IPS-NIHi7 (cell line): ENCODE measurements around the gene CCL4L2.
"Not testable (repeated sequence)": the region's sequence is repeated elsewhere in the genome, so short reads cannot be mapped to it uniquely, and the experiment has no call there.

ENCODE experiments used
- DNase-seq: peaks from one replicate; pipeline ENCODE4 v3.0.0; 2012; ENCODE audit warnings: mixed read lengths; ENCODE audit errors: extremely low spot score

Gene CCL4L2

DNA sequence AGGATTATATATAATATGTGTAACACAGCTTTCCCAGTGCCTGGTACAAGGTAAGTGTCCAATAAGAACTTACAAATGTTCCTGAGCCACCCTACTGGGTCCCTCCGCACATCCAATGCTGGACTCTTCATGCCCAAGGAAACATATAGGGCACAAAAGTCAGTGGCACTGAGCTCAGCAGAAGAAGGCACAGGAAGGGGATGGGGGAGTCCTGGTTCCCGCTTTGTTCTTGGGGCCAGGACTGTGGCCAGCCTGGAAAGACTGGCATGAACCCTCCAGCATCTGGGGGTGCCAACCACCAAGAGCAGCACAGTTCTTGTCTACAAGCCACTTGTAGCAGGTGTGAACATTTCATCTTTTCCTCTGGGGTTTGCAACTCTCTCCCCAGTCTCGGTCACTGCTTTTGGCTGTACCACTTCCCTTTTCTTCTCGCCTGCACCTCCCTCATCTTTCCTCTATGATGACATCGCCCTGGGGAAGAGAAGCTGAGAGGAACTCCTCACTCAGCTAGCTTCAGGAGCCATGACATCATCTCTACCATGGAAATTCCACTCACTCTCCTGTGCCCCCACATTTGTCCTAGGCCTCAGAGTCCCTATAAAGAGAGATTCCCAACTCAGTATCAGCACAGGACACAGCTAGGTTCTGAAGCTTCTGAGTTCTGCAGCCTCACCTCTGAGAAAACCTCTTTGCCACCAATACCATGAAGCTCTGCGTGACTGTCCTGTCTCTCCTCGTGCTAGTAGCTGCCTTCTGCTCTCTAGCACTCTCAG, at the start of gene CCL4L2:
Gene CCL4L2, plus strand, starts transcription at position 625 of the 773 bp plus-strand sequence.
- DNase-seq: not testable (repeated sequence)

DNA sequence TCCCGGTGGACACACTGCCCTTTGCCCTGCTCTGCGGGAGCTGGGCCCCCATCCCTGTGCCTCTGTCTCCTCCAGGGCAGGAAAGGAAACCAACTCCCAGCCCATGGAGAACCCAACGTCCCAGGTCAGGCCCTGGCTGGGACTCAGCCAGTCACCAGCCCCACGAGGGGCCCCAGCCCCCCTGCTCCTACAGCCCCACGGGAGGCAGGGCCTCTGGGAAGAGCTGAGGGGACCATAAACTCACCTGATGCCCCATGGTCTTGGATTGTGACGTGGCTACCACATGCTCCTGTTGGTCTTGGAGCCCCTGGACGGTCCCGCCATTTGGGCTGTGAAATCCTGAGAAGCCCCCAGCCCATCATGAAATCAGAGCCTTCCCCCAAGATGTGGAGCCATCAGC, 42.0 kb upstream of the CCL4L2 start:
- DNase-seq: not testable (repeated sequence)

DNA sequence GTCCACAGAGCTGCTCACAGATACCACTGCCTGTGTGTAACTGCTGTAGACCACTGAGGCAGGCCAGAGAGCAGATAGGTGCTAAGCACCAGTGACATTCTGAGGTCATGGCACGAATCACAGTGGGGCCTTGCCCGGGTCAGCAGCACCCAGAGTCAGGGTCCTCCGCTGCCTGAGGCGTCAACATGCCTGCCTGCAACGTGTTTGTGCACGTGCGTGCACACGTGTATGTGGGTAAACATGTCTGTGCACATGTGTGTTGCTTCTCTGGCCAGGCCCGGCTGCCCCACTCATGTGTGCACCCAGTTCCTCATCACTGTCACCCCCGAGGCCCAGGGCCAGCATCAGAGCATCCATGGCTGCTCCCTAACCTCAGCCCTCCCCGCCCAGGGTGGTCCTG, 34.3 kb upstream of the CCL4L2 start, which contains the start of gene TBC1D3B:
Gene TBC1D3B, minus strand, starts transcription at position 101 of the 400 bp plus-strand sequence. CDS start 1,586 bp downstream, outside the sequence.
- DNase-seq: not testable (repeated sequence)

GRCh38 chr17:36181446-36182175, 29.3 kb upstream of the CCL4L2 start:
- not testable (repeated sequence) for DNase-seq

GRCh38 chr17:36182176-36183000, 28.5 kb upstream of the CCL4L2 start:
- DNase-seq: no peak

- DNase-seq: peak; percentile 87
Measured at GRCh38 chr17:36183001-36183971, 27.6 kb upstream of the CCL4L2 start.

GRCh38 chr17:36184023-36184765, 26.7 kb upstream of the CCL4L2 start:
- DNase-seq: no peak

DNA sequence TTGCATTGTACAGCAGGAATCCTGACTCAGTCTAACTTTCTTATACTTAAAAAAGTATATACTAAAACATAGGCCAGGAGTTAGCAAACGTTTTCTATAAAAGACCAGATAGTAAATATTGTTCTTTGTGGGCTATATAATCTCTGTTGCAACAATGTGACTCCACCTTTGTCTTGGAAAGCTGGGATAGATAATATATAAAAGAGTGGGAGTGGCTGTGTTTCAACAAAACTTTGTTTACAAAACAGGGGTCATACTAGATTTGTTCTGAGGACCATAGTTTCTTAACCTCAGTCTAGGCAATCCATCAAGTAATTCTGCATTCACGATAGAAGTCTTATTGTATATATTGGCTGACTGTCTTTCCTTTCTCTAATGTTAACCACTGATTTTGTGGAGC, 25.4 kb upstream of the CCL4L2 start:
- no peak for DNase-seq

DNA sequence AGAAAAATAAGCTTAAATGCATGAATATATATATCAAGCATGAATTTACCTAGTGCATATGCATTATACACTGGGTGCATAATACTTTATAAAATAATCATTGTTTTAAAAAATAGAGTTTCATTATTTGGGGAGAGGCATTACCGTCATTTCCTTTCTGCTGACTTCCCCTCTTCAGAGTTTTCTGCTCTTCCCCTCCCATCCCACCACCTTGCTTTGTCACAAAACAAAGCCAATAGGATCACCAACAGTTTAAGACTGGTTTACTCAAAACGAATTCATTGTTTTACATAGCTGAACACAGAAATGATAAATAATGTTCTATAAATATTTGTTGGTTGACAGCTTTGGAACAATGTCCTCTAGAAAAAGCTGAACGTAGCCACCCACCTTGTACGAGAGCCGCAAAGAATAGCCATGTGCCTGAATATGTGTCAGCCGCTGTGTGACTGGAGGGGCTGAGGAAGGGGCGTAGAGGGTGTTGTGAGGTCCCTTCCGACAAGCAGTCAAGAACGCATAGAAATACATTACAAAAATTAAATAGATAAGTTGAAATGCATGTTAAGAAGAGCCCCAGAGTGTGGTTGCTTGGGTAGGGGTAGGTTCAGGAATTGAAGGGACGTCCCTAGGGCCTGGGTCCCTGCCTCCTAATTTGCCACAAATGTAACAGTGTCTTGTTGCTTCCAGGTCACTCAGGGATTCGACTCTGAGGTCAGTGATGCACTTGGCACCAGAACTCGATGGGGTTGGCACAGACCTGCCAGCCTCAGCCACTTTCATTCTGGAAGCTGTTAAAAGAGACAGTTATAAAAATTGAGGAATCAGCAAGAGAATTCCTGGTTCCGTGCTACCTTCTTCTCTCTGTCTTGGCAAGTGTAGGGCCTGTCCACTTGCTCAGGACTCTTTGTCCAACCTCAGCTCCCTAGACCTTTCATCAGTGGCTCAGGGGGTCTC, 23.8 kb upstream of the CCL4L2 start:
- DNase-seq: not testable (repeated sequence)

- DNase-seq: not testable (repeated sequence)
Measured at GRCh38 chr17:36187943-36188665, 22.8 kb upstream of the CCL4L2 start.

DNA sequence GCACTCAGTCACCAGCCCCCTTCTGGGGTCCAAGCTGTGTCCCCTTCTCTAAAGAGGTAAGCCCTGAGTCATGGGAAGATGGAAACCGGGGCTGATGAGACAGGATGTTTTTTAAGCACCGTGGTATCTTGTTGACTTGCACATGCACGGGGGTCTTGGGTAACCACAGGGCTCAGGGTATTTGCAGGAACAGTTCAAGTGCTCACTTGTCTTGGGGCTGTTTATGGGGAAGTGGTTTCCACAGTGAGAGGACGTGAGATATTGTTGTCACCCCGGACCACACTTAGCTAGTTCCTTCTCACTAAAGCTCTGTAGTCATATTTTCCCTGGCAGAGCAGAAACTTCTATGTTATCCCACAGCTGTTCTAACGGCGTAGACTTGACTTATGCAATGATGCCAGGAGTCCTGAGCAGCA, 22.0 kb upstream of the CCL4L2 start:
- no peak for DNase-seq

DNA sequence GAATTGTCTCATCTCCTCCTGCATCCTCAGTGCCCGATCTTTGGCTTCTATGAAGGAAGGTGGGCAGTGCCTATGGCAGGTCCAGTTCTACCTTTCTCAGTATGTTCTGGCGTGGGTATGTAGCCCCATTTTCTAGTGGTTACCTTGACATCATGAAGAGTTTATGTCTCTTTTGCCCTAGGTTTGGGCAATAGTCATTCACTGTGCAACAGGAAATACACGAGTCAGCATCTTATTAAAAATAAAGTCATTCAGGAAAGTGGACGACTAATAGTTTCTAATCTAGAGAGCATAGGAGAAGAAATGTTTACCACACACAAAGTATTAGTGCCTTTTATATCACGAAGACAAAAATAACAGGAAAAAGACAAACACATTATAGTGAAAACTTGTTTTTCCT, 20.9 kb upstream of the CCL4L2 start:
- DNase-seq: not testable (repeated sequence)

GRCh38 chr17:36190549-36191330, 20.1 kb upstream of the CCL4L2 start:
- not testable (repeated sequence) for DNase-seq

DNA sequence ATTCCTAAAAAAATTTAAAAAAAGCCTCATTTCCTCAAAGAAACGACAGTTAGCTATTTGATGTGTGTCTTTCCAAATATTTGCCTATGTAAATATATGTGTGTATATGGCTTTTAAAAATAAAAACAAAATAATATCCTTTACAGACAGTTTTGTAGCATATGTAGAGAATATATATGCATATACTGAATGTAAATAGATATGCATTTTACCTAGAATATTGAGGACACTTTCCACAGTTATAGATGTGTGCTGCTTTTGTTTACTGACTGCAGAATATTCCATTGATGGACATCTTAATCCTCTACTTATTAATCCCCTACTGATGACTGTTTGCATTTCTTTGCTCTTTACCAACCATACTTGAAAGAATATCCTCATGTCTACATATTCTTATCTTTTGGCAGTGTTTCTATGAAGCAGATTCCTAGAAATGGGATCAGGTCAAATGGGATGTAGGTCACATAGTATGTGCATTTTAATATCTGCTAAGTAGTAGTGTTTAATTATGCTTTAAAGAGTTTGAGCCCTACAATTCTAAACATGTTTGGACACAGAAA, 17.6 kb upstream of the CCL4L2 start:
- no peak for DNase-seq

GRCh38 chr17:36194147-36194831, 16.6 kb upstream of the CCL4L2 start:
- DNase-seq: not testable (repeated sequence)

- DNase-seq: not testable (repeated sequence)
Measured at GRCh38 chr17:36194832-36195433, 15.9 kb upstream of the CCL4L2 start.
